ENCODE results near the gene ARHGEF3.

The ARHGEF3 gene

DNA sequence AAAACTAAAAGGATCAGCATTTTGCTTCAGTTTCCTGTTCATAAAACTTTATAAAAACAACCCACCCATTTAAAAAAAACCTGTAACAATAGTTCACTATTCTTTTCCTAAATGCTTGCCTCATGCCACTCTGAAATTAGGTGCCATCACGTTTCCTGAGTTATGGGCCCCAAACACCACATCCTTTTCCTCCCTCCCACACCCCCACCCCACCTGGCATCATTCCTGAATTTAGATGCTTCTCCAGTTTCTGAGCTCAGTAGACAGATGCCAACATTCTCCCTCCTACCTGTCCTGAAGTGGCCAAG lies 11.9 kb upstream of the ARHGEF3 start:
- H3F3A ChIP-seq (ENCODE audit: insufficient read depth, low read length), result no peaks in the 10 kb centered on the region
- H3K9ac ChIP-seq (ENCODE audit: low read length), result no peak overlapping the region
- TF ChIP-seq, protein P1, sequence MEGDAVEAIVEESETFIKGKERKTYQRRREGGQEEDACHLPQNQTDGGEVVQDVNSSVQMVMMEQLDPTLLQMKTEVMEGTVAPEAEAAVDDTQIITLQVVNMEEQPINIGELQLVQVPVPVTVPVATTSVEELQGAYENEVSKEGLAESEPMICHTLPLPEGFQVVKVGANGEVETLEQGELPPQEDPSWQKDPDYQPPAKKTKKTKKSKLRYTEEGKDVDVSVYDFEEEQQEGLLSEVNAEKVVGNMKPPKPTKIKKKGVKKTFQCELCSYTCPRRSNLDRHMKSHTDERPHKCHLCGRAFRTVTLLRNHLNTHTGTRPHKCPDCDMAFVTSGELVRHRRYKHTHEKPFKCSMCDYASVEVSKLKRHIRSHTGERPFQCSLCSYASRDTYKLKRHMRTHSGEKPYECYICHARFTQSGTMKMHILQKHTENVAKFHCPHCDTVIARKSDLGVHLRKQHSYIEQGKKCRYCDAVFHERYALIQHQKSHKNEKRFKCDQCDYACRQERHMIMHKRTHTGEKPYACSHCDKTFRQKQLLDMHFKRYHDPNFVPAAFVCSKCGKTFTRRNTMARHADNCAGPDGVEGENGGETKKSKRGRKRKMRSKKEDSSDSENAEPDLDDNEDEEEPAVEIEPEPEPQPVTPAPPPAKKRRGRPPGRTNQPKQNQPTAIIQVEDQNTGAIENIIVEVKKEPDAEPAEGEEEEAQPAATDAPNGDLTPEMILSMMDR (IDR thresholded peaks at IDR 0.05; ENCODE audit: low read length), result no peak
- no peak for TF ChIP-seq EZH2 (optimal IDR thresholded peaks at IDR 0.05; ENCODE audit: low read depth, low read length)
- no peak for TF ChIP-seq EZH2phosphoT487 (IDR thresholded peaks at IDR 0.05; ENCODE audit: low read length)
- no peaks in the 10 kb centered on the region for H3K9me3 ChIP-seq (replicated peaks; ENCODE audit: insufficient read depth, low read length)
- H2AFZ ChIP-seq (ENCODE audit: low read length), result no peak overlapping the region
- H3K27ac ChIP-seq (ENCODE audit: low read length), result no peak overlapping the region
- peak overlapping the region; percentile 25; the same call in 1 of the 2 replicates for H3K4me2 ChIP-seq (ENCODE audit: low read depth, low read length)
- H4K20me1 ChIP-seq (ENCODE audit: insufficient read depth, low read length), result no peaks in the 10 kb centered on the region
- no peak for DNase-seq
- H3K9me2 ChIP-seq (replicated peaks; ENCODE audit: insufficient read depth, low read length), result no peaks in the 10 kb centered on the region
- no peaks in the 10 kb centered on the region for H3K79me2 ChIP-seq (ENCODE audit: low read length)
- H3K4me3 ChIP-seq (ENCODE audit: low read length), result no peak overlapping the region
- H3K27me3 ChIP-seq (replicated peaks; ENCODE audit: insufficient read depth, low read length), result no peaks in the 10 kb centered on the region
- no peaks in the 10 kb centered on the region for H3K36me3 ChIP-seq (replicated peaks; ENCODE audit: insufficient read depth, low read length)
- peaks cover 17% of the 10 kb centered on the region for H3K4me1 ChIP-seq (ENCODE audit: low read length)

DNA sequence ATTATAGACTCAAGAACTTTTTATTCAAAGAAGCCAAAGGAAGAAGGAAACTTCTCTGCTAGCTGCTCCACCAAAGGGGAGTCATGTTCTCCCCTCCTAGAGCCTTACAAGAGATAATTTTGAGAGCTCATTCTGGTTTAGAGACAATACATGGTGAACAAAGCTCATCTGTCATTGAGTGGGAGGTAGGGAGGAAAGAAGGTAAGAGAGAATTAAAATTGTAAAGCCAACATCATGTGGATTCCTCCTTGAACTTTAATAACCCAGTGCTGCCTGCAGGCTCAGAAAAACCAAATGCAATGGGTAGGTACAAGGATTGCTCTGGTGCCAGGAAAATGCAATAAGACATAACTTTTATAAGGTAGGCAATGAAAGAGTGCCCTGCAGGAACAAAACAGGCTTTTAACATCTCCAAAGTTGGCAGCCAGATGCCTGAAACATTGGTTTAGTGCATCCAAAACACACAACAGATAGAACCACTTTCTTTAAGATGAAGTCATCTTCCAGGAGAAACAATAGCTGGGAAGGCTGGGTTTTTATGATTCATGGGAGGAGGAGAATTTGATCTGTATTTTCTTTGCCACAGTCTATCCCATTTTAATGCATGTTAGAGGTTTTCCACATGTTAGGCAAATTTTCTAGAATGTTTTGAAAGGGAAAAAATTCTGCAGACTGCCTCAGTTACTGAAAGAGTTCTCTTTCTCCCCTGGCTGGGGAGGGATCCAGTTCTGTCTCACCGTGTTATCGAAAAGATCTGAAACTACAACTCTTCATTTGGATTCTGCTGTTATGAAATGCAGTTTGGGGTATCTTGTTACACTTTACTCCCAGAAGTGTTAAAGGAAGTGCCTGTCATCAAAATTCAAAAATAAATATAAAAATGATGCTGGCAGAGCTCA lies 11.3 kb upstream of the ARHGEF3 start:
- Histone ChIP-seq H2AFZ (ENCODE audit: low read length) (no peak overlapping the region), H3K9ac (ENCODE audit: low read length) (no peak overlapping the region), H3K4me1 (ENCODE audit: low read length) (peaks cover 17% of the 10 kb centered on the region), H3K4me3 (ENCODE audit: low read length) (no peak overlapping the region), H3K9me3 (replicated peaks; ENCODE audit: insufficient read depth, low read length) (no peaks in the 10 kb centered on the region), H3K27me3 (replicated peaks; ENCODE audit: insufficient read depth, low read length) (no peaks in the 10 kb centered on the region), H3K4me2 (ENCODE audit: low read depth, low read length) (peak overlapping the region; percentile 25), H3K79me2 (ENCODE audit: low read length) (no peaks in the 10 kb centered on the region), H3K27ac (ENCODE audit: low read length) (no peak overlapping the region), H3K9me2 (replicated peaks; ENCODE audit: insufficient read depth, low read length) (no peaks in the 10 kb centered on the region), H4K20me1 (ENCODE audit: insufficient read depth, low read length) (no peaks in the 10 kb centered on the region), H3K36me3 (replicated peaks; ENCODE audit: insufficient read depth, low read length) (no peaks in the 10 kb centered on the region), H3F3A (ENCODE audit: insufficient read depth, low read length) (no peaks in the 10 kb centered on the region)
- peak; percentile 34 for DNase-seq
- no peak for TF ChIP-seq EZH2phosphoT487 (IDR thresholded peaks at IDR 0.05; ENCODE audit: low read length)
- TF ChIP-seq, protein P1 (IDR thresholded peaks at IDR 0.05; ENCODE audit: low read length), result no peak
- no peak for TF ChIP-seq EZH2 (optimal IDR thresholded peaks at IDR 0.05; ENCODE audit: low read depth, low read length)

DNA sequence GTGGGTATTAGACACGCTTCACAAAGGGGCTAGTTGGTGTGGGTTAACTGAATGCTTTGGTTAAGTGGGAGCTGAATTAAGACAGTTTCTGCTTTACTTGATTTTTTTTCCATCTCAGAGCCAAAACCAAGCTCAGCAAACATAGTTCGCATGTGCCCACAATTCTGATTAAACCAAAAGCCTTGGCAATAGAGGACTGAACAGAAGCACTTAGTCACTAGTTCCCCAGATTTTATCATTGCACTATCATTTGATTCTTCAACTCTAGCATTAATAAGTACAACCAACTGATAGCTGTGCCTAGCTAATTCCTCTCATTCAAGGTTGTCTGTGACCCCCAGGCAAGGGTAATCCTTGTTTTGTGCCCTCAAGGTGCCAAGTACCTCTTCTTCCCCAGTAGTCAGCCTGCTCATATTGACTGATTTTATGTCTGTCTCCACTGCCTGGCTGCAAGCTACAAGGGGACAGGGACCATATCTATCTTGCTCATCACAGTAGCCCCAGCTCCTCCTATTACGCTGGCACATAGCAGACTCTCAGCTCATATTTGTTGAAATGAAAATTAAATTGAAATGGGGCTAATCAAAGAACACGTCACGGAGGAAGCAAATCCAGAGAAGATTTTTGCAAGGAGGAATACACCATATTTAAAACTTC lies 9.9 kb upstream of the ARHGEF3 start:
- Histone ChIP-seq H3K9me2 (replicated peaks; ENCODE audit: insufficient read depth, low read length) (no peaks in the 10 kb centered on the region), H3K27ac (ENCODE audit: low read length) (no peak overlapping the region), H3K4me1 (ENCODE audit: low read length) (peaks cover 17% of the 10 kb centered on the region), H3K9ac (ENCODE audit: low read length) (no peak overlapping the region), H3K79me2 (ENCODE audit: low read length) (no peaks in the 10 kb centered on the region), H4K20me1 (ENCODE audit: insufficient read depth, low read length) (no peaks in the 10 kb centered on the region), H3K4me2 (ENCODE audit: low read depth, low read length) (no peak overlapping the region), H3K9me3 (replicated peaks; ENCODE audit: insufficient read depth, low read length) (no peaks in the 10 kb centered on the region), H3K27me3 (replicated peaks; ENCODE audit: insufficient read depth, low read length) (no peaks in the 10 kb centered on the region), H2AFZ (ENCODE audit: low read length) (no peak overlapping the region), H3K4me3 (ENCODE audit: low read length) (no peak overlapping the region), H3K36me3 (replicated peaks; ENCODE audit: insufficient read depth, low read length) (no peaks in the 10 kb centered on the region), H3F3A (ENCODE audit: insufficient read depth, low read length) (no peaks in the 10 kb centered on the region)
- no peak for TF ChIP-seq EZH2phosphoT487 (IDR thresholded peaks at IDR 0.05; ENCODE audit: low read length)
- TF ChIP-seq EZH2 (optimal IDR thresholded peaks at IDR 0.05; ENCODE audit: low read depth, low read length), result no peak
- TF ChIP-seq, protein P1 (IDR thresholded peaks at IDR 0.05; ENCODE audit: low read length), result no peak
- no peak for DNase-seq

All from MM.1S (cell line).